ENCODE results near the gene DSC2. TPM values are rescaled to one million over a fixed set of nuclear protein-coding genes. Genes with fewer than 3 reads are reported as not detected.
"Not testable (repeated sequence)": the region's sequence is repeated elsewhere in the genome, so short reads cannot be mapped to it uniquely, and the experiment has no call there.

DSC2 gene
- not detected in 2 replicates for total RNA-seq (2014; rRNA removed)
- polyA plus RNA-seq (2012): not detected

- no peak for DNase-seq (ENCODE audit: low read depth)
Observed at GRCh38 chr18:31102025-31102684, at the start of gene DSC2. TSS of gene DSC2 (minus strand) at chr18:31102421. CDS start at chr18:31101971, 450 bp downstream.

GRCh38 chr18:31149351-31149750 lies 47.1 kb upstream of the DSC2 start:
- DNase-seq (ENCODE audit: low read depth): no peak

- DNase-seq (ENCODE audit: low read depth): no peak
Observed at GRCh38 chr18:31148600-31148999, 46.4 kb upstream of the DSC2 start.

GRCh38 chr18:31146809-31147208 lies 44.6 kb upstream of the DSC2 start:
- no peak for DNase-seq (ENCODE audit: low read depth)

- no peak for DNase-seq (ENCODE audit: low read depth)
Observed at GRCh38 chr18:31143025-31143424, 40.8 kb upstream of the DSC2 start.

- no peak for DNase-seq (ENCODE audit: low read depth)
Observed at GRCh38 chr18:31138709-31139108, 36.5 kb upstream of the DSC2 start.

- DNase-seq (ENCODE audit: low read depth): no peak
Observed at GRCh38 chr18:31134988-31135529, 32.8 kb upstream of the DSC2 start.

GRCh38 chr18:31129398-31130115 lies 27.3 kb upstream of the DSC2 start:
- DNase-seq (ENCODE audit: low read depth): no peak

GRCh38 chr18:31125878-31126277 lies 23.7 kb upstream of the DSC2 start:
- DNase-seq (ENCODE audit: low read depth): no peak

GRCh38 chr18:31123125-31123524 lies 20.9 kb upstream of the DSC2 start:
- not testable (repeated sequence) for DNase-seq (ENCODE audit: low read depth)

- no peak for DNase-seq (ENCODE audit: low read depth)
Observed at GRCh38 chr18:31120594-31120993, 18.4 kb upstream of the DSC2 start.

- DNase-seq (ENCODE audit: low read depth): no peak
Observed at GRCh38 chr18:31116853-31117595, 14.8 kb upstream of the DSC2 start.

- no peak for DNase-seq (ENCODE audit: low read depth)
Observed at GRCh38 chr18:31112804-31113203, 10.6 kb upstream of the DSC2 start.

GRCh38 chr18:31105733-31106132 lies 3.5 kb upstream of the DSC2 start:
- DNase-seq (ENCODE audit: low read depth): no peak

- no peak for DNase-seq (ENCODE audit: low read depth)
Observed at GRCh38 chr18:31104444-31104843, 2.2 kb upstream of the DSC2 start.

GRCh38 chr18:31103423-31103822 lies 1.2 kb upstream of the DSC2 start:
- no peak for DNase-seq (ENCODE audit: low read depth)

GRCh38 chr18:31102941-31103340 lies 720 bp upstream of the DSC2 start:
- DNase-seq (ENCODE audit: low read depth): no peak

- no peak for DNase-seq (ENCODE audit: low read depth)
Observed at GRCh38 chr18:31101183-31102024, 817 bp downstream of the DSC2 start.

- DNase-seq (ENCODE audit: low read depth): no peak
Observed at GRCh38 chr18:31100436-31101182, 1.6 kb downstream of the DSC2 start.

GRCh38 chr18:31099450-31100230 lies 2.6 kb downstream of the DSC2 start:
- DNase-seq (ENCODE audit: low read depth): no peak
